ENCODE measurements around the gene MDM2.

The MDM2 gene

GRCh38 chr12:68824597-68825250 is 16.7 kb downstream of the MDM2 start:
- no peak for TF ChIP-seq POLR2AphosphoS5 (IDR thresholded peaks at IDR 0.05; ENCODE audit: low read depth, low read length)
- TF ChIP-seq FOXP2 (optimal IDR thresholded peaks at IDR 0.05; ENCODE audit: borderline replicate concordance, extremely low read depth, extremely low read length, insufficient read depth), result no peak
- no peak for TF ChIP-seq REST (IDR thresholded peaks at IDR 0.05; ENCODE audit: insufficient read depth in 1 of 2, low read depth in 2 of 2, low read length in 2 of 2)
- TF ChIP-seq SIN3A (IDR thresholded peaks at IDR 0.05; ENCODE audit: borderline replicate concordance, insufficient read depth, low read length), result no peak
- TF ChIP-seq TAF1 (IDR thresholded peaks at IDR 0.05; ENCODE audit: borderline replicate concordance, insufficient read depth, low read length), result no peak

- no peak for TF ChIP-seq SIN3A (IDR thresholded peaks at IDR 0.05; ENCODE audit: borderline replicate concordance, insufficient read depth, low read length)
- TF ChIP-seq POLR2AphosphoS5 (IDR thresholded peaks at IDR 0.05; ENCODE audit: low read depth, low read length), result no peak
- no peak for TF ChIP-seq FOXP2 (optimal IDR thresholded peaks at IDR 0.05; ENCODE audit: borderline replicate concordance, extremely low read depth, extremely low read length, insufficient read depth)
- no peak for TF ChIP-seq REST (IDR thresholded peaks at IDR 0.05; ENCODE audit: insufficient read depth in 1 of 2, low read depth in 2 of 2, low read length in 2 of 2)
- TF ChIP-seq TAF1 (IDR thresholded peaks at IDR 0.05; ENCODE audit: borderline replicate concordance, insufficient read depth, low read length), result no peak
These were observed 17.7 kb downstream of the MDM2 start for GRCh38 chr12:68825569-68826217.

GRCh38 chr12:68827895-68828671 is 20.1 kb downstream of the MDM2 start:
- TF ChIP-seq SIN3A (IDR thresholded peaks at IDR 0.05; ENCODE audit: borderline replicate concordance, insufficient read depth, low read length) (no peak), TAF1 (IDR thresholded peaks at IDR 0.05; ENCODE audit: borderline replicate concordance, insufficient read depth, low read length) (no peak), REST (IDR thresholded peaks at IDR 0.05; ENCODE audit: insufficient read depth in 1 of 2, low read depth in 2 of 2, low read length in 2 of 2) (no peak), FOXP2 (optimal IDR thresholded peaks at IDR 0.05; ENCODE audit: borderline replicate concordance, extremely low read depth, extremely low read length, insufficient read depth) (no peak), POLR2AphosphoS5 (IDR thresholded peaks at IDR 0.05; ENCODE audit: low read depth, low read length) (no peak)

- TF ChIP-seq REST (IDR thresholded peaks at IDR 0.05; ENCODE audit: insufficient read depth in 1 of 2, low read depth in 2 of 2, low read length in 2 of 2), result no peak
- TF ChIP-seq FOXP2 (optimal IDR thresholded peaks at IDR 0.05; ENCODE audit: borderline replicate concordance, extremely low read depth, extremely low read length, insufficient read depth), result no peak
- TF ChIP-seq SIN3A (IDR thresholded peaks at IDR 0.05; ENCODE audit: borderline replicate concordance, insufficient read depth, low read length), result no peak
- no peak for TF ChIP-seq TAF1 (IDR thresholded peaks at IDR 0.05; ENCODE audit: borderline replicate concordance, insufficient read depth, low read length)
- no peak for TF ChIP-seq POLR2AphosphoS5 (IDR thresholded peaks at IDR 0.05; ENCODE audit: low read depth, low read length)
These were observed 20.7 kb downstream of the MDM2 start for GRCh38 chr12:68828672-68829068.

Measured in PFSK-1 (cell line).